GM12878 (cell line): ENCODE data around the gene FHL5. TPM values are rescaled to one million over a fixed set of nuclear protein-coding genes. Genes with fewer than 3 reads are reported as not detected.

Experiments
- ATAC-seq: fragments of 200-7000 bp; cut with Tn5 transposase; 3 replicates; pipeline ENCODE4 v1.9.1; 2020; ENCODE audit warnings: mild to moderate bottlenecking, moderate library complexity
- BruUV-seq: library from RNA; stranded (reverse); fragments of 400-500 nt; replicated peaks from 2 replicates; lab custom pipeline; 2021; lab: Mats Ljungman, UMichigan
- CTCF ChIA-PET: fragments of 300-600 bp; sonication (Branson Sonifier 250); formaldehyde crosslinking; extraction: SDS; loops from one replicate; lab custom pipeline; 2021; ENCODE audit warnings: inconsistent platforms; lab: Yijun Ruan, JAX
- POLR2A ChIA-PET: fragments of 350-600 bp; formaldehyde crosslinking; extraction: SDS; loops from one replicate; lab custom pipeline; 2021; ENCODE audit warnings: inconsistent platforms; lab: Charles Lee
- RAD21 ChIA-PET: fragments of 300-600 bp; sonication (Branson Sonifier 250); formaldehyde crosslinking; loops from one replicate; lab custom pipeline; 2023; ENCODE audit warnings: antibody characterized with exemption; ENCODE audit not compliant: unreplicated experiment; lab: Charles Lee
- SMC1A ChIA-PET: fragments of 300-600 bp; sonication (Branson Sonifier 250); formaldehyde crosslinking; loops from one replicate; lab custom pipeline; 2023; ENCODE audit not compliant: unreplicated experiment, uncharacterized antibody; lab: Charles Lee
- DNase-seq: peaks from one replicate; pipeline ENCODE4 v3.0.0-alpha.2; 2011; ENCODE audit warnings: low read depth, low spot score
- FAIRE-seq: peaks from 3 replicates; lab custom pipeline; 2011; peaks lifted over from hg19 to GRCh38; lab: Jason Lieb, UNC
- H2AFZ ChIP-seq: 2 replicates; pipeline ENCODE4 v1.6.0; 2011; ENCODE audit warnings: low read depth, low read length, control low read depth; ENCODE audit not compliant: control insufficient read depth
- H3K27ac ChIP-seq: 2 replicates; pipeline ENCODE4 v1.5.1; 2011; ENCODE audit warnings: control low read depth; ENCODE audit not compliant: control insufficient read depth, insufficient read depth
- H3K27me3 ChIP-seq, 2 experiments: replicated peaks in 1 of 2; 2 replicates each; pipeline versions ENCODE4 v1.6.0 to v1.6.1; 2011; ENCODE audit warnings: low read length in 1 of 2; ENCODE audit not compliant: control insufficient read depth in 2 of 2, insufficient read depth in 2 of 2
- H3K36me3 ChIP-seq, 2 experiments: 2 replicates each; pipeline ENCODE4 v1.5.1; 2011; ENCODE audit warnings: low read length in 1 of 2; ENCODE audit not compliant: control insufficient read depth in 2 of 2, insufficient read depth in 2 of 2
- H3K4me1 ChIP-seq: 2 replicates; pipeline ENCODE4 v1.6.1; 2011; ENCODE audit warnings: mild to moderate bottlenecking, low read length, moderate library complexity, mixed read lengths; ENCODE audit not compliant: control insufficient read depth, insufficient read depth
- H3K4me2 ChIP-seq: 2 replicates; pipeline ENCODE4 v1.6.0; 2011; ENCODE audit warnings: control low read depth; ENCODE audit not compliant: control insufficient read depth, insufficient read depth
- H3K4me3 ChIP-seq: fragments of 200-600 bp; sonication (generic); 2 replicates; pipeline ENCODE4 v1.5.1; 2016
- H3K79me2 ChIP-seq: 2 replicates; pipeline ENCODE4 v1.6.0; 2011; ENCODE audit warnings: low read length; ENCODE audit not compliant: control insufficient read depth, insufficient read depth
- H3K9ac ChIP-seq: 2 replicates; pipeline ENCODE4 v1.8.0; 2011; ENCODE audit warnings: low read length, control low read depth, mixed read lengths; ENCODE audit not compliant: control insufficient read depth, insufficient read depth
- H3K9me3 ChIP-seq: replicated peaks from 3 replicates; pipeline ENCODE4 v1.5.1; 2011; ENCODE audit warnings: mild to moderate bottlenecking, low read length; ENCODE audit not compliant: control insufficient read depth, insufficient read depth
- H4K20me1 ChIP-seq: 2 replicates; pipeline ENCODE4 v1.6.0; 2011; ENCODE audit not compliant: control insufficient read depth, insufficient read depth
- BCLAF1 ChIP-seq: fragments of 450-650 bp; IDR thresholded peaks from 2 replicates; pipeline ENCODE4 v1.6.1; 2017; ENCODE audit warnings: antibody characterized with exemption, mild to moderate bottlenecking, moderate library complexity
- CREB1 ChIP-seq: IDR thresholded peaks from 2 replicates; pipeline ENCODE4 v1.6.1; 2012; ENCODE audit warnings: low read depth, mild to moderate bottlenecking, inconsistent platforms
- CREM ChIP-seq: IDR thresholded peaks from 2 replicates; pipeline ENCODE4 v1.6.1; 2014; ENCODE audit warnings: antibody characterized with exemption, low read depth
- E2F8 ChIP-seq: fragments of 450-650 bp; IDR thresholded peaks from 2 replicates; pipeline ENCODE4 v1.6.1; 2018; ENCODE audit warnings: mild to moderate bottlenecking, low read depth, moderate library complexity; ENCODE audit not compliant: partially characterized antibody
- EP300 ChIP-seq, 2 experiments: fragments of 150-350 bp in 1 of 2; IDR thresholded peaks; 2 replicates each; pipeline ENCODE4 v1.6.1; 2011 to 2012; ENCODE audit warnings: low read depth in 2 of 2, low read length in 2 of 2, borderline replicate concordance in 1 of 2, improper control_type of control experiment in 1 of 2, inconsistent platforms in 1 of 2; ENCODE audit not compliant: control insufficient read depth in 1 of 2
- JUNB ChIP-seq: IDR thresholded peaks from 2 replicates; pipeline ENCODE4 v1.6.1; 2016; ENCODE audit warnings: antibody characterized with exemption, mild to moderate bottlenecking
- KLF5 ChIP-seq: fragments of 450-650 bp; IDR thresholded peaks from 2 replicates; pipeline ENCODE4 v1.6.1; 2014; ENCODE audit warnings: mild to moderate bottlenecking; ENCODE audit not compliant: partially characterized antibody
- MAX ChIP-seq: IDR thresholded peaks from 2 replicates; pipeline ENCODE4 v1.6.1; 2012; ENCODE audit warnings: low read depth, low read length, improper control_type of control experiment
- NBN ChIP-seq: fragments of 450-650 bp; IDR thresholded peaks from 2 replicates; pipeline ENCODE4 v1.6.1; 2016
- RAD51 ChIP-seq: fragments of 450-650 bp; IDR thresholded peaks from 2 replicates; pipeline ENCODE4 v1.6.1; 2016; ENCODE audit warnings: moderate library complexity, mild to moderate bottlenecking, inconsistent platforms
- RBBP5 ChIP-seq: fragments of 200-600 bp; sonication (generic); conservative IDR thresholded peaks from 2 replicates; pipeline ENCODE4 v1.6.1; 2016
- RELA ChIP-seq: fragments of 450-650 bp; IDR thresholded peaks from 2 replicates; pipeline ENCODE4 v1.8.0; 2014; ENCODE audit warnings: borderline replicate concordance; ENCODE audit not compliant: partially characterized antibody
- REST ChIP-seq: IDR thresholded peaks from 2 replicates; pipeline ENCODE4 v1.6.1; 2012; ENCODE audit warnings: mild to moderate bottlenecking, low read depth, low read length
- SUPT20H ChIP-seq: IDR thresholded peaks from 2 replicates; pipeline ENCODE4 v1.6.1; 2011; ENCODE audit warnings: low read depth, mild to moderate bottlenecking, low read length, moderate library complexity, borderline replicate concordance; ENCODE audit not compliant: control insufficient read depth
- TCF3 ChIP-seq: IDR thresholded peaks from 2 replicates; pipeline ENCODE4 v1.6.1; 2012; ENCODE audit warnings: low read depth, mild to moderate bottlenecking, low read length, borderline replicate concordance; ENCODE audit not compliant: insufficient read depth
- ZSCAN29 ChIP-seq: fragments of 450-650 bp; IDR thresholded peaks from 2 replicates; pipeline ENCODE4 v1.6.1; 2017; ENCODE audit warnings: mild to moderate bottlenecking, moderate library complexity
- WGBS: methylation state at CpG from one replicate; pipeline ENCODE4 v1.1.6; 2016; ENCODE audit warnings: low lambda C conversion rate; ENCODE audit not compliant: insufficient replicate concordance, insufficient coverage; ENCODE audit errors: missing lambda C conversion rate; 5-methylcytosine and 5-hydroxymethylcytosine counted together
- in situ Hi-C: fragments of 300-500 bp; cut with MboI; formaldehyde crosslinking; loops from 9 replicates; pipeline ENCODE4 v1.14.3; 2018; ENCODE audit warnings: mixed read lengths
- intact Hi-C: fragments of 100-400 bp; cut with micrococcal nuclease; formaldehyde crosslinking; loops from one replicate; pipeline ENCODE4 v1.14.2; 2022; ENCODE audit not compliant: unreplicated experiment
- polyA plus RNA-seq, 11 experiments: library from polyadenylated mRNA; depleted of rRNA in 4 of 11; unstranded in 6 of 11; stranded (reverse) in 5 of 11; fragments of >200 nt; fragmentation: Nextera tagmentation in 4 of 11; fragmentation: Illumina TruSeq in 1 of 11; extraction: Ambion mirVana in 4 of 11; extraction: Trizol in 1 of 11; gene quantifications; 1 replicate in 1 of 11; 2 replicates in 10 of 11; pipeline versions ENCODE4 v1.2.1 to v1.2.3, GENCODE V29; 2011 to 2016; ENCODE audit warnings: inconsistent platforms in 2 of 11, missing spikeins in 2 of 11, low read depth in 1 of 11
- total RNA-seq, 4 experiments: library from RNA; depleted of rRNA in 3 of 4; stranded (reverse); fragments of >200 nt in 3 of 4; fragmentation: Illumina TruSeq in 1 of 4; extraction: Trizol in 1 of 4; gene quantifications; 2 replicates each; pipeline versions ENCODE4 v1.2.1 to v1.2.3, GENCODE V29; 2013 to 2021

FHL5 gene
- total and polyA plus RNA-seq, 10 of the 15 experiments (the other 5 are each of a cell fraction or from before 2014, with no cell fraction given): 0.16 TPM; not detected in 9

- ChIA-PET SMC1A (interaction anchor here (1.1 to 1.8 kb wide), 2 partner anchors 10 to 15 kb away, joined by 3 to 5 read pairs; no protein-coding TSS in a partner anchor), CTCF (interaction anchor here (0.6 to 1.3 kb wide), 3 partner anchors 16 to 75 kb away, joined by 3 read pairs; no protein-coding TSS in a partner anchor), RAD21 (no interaction called here), POLR2A (no interaction called here)
- peaks cover 3% of the 10 kb centered on the region; the same call in 2 of the 3 replicates for H3K9me3 ChIP-seq
- H2AFZ ChIP-seq: no peak overlapping the region
- H3K27me3 ChIP-seq: no peaks in the 10 kb centered on the region
- H3K27ac ChIP-seq: no peak overlapping the region
- no peak overlapping the region for H3K4me3 ChIP-seq
- FAIRE-seq (no peak), ATAC-seq (no peak), DNase-seq (no peak)
- H3K4me1 ChIP-seq: no peaks in the 10 kb centered on the region
- whole genome bisulfite sequencing: 96% methylated on average over 5 of the region's 5 CpGs
- no peaks in the 10 kb centered on the region for H4K20me1 ChIP-seq
- BruUV-seq: no TSS peak
- intact Hi-C loops (no loop called here), in situ Hi-C loops (no loop called here)
- H3K9ac ChIP-seq: no peak overlapping the region
- peaks cover 0 to 25% of the 10 kb centered on the region in 2 experiments; a peak in 2 of 4 replicates for H3K36me3 ChIP-seq
- no peak overlapping the region for H3K4me2 ChIP-seq
- no peaks in the 10 kb centered on the region; the same call in 1 of the 2 replicates for H3K79me2 ChIP-seq
- TF ChIP-seq MAX (no peak), CREM (no peak), E2F8 (no peak), CREB1 (no peak), REST (no peak), TCF3 (no peak), JUNB (no peak), BCLAF1 (no peak), KLF5 (no peak), SUPT20H (no peak), NBN (no peak), RELA (no peak), RBBP5 (no peak), RAD51 (no peak), EP300 (IDR thresholded peaks at IDR 0.05; ENCODE audit: borderline replicate concordance in 1 of 2, control insufficient read depth in 1 of 2, low read depth in 2 of 2, low read length in 2 of 2) (no peak), ZSCAN29 (no peak)
These were observed 25.2 kb upstream of the FHL5 start for GRCh38 chr6:96537726-96538125.
